Measurements from ENCODE around the gene CD300LG.
"Not testable (repeated sequence)": the region's sequence is repeated elsewhere in the genome, so short reads cannot be mapped to it uniquely, and the experiment has no call there.

The CD300LG gene

DNA sequence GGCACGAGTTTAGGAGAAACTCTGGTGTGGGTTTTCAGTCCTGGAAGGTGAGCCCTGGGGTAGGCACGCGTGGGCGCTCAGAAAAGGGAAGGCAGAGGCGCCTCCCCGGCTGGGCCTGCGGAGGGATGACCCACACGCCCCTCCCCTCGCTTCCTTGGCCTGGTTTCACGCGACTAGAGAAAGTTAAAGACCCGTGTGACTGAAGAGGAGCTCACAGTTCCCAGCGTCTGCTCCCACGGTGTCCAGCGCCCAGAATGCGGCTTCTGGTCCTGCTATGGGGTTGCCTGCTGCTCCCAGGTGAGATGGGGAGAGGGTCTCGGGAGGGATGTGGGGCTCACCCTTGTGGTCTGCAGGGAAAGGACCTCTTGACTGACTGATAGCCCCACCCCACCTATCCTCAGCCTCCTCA lies at the start of gene CD300LG:
Gene CD300LG (plus strand): TSS at position 214 of the 409 bp plus-strand sequence. CDS start 41 bp downstream, at position 255.
- DNase-seq (ENCODE audit: low read depth in 2 of 2, low spot score in 1 of 2), result no peak

- DNase-seq (ENCODE audit: low read depth in 2 of 2, low spot score in 1 of 2), result not testable (repeated sequence)
Measured at GRCh38 chr17:43798024-43798423, 49.0 kb upstream of the CD300LG start.

DNA sequence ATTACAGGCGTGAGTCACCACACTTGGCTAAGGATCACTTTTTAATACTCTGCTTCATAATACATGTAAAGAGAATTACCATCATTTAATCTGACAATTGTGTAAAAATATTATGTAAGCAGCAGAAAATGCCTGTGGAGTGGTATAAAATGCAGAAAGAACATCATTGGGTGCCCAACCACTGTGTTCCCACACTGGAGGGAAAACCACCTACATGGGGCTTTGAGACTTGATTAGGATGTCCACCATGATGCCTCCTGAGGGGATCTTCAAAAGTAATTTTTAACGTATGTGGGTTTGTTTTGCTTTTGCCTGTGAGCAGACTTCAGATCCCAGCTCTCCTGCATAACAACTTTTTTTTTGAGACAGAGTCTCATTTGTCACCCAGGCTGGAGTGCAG lies 47.9 kb upstream of the CD300LG start:
- DNase-seq (ENCODE audit: low read depth in 2 of 2, low spot score in 1 of 2), result no peak

GRCh38 chr17:43800736-43801135 lies 46.2 kb upstream of the CD300LG start:
- no peak for DNase-seq (ENCODE audit: low read depth in 2 of 2, low spot score in 1 of 2)

- DNase-seq (ENCODE audit: low read depth in 2 of 2, low spot score in 1 of 2), result no peak
Measured at GRCh38 chr17:43801844-43802243, 45.1 kb upstream of the CD300LG start.

DNA sequence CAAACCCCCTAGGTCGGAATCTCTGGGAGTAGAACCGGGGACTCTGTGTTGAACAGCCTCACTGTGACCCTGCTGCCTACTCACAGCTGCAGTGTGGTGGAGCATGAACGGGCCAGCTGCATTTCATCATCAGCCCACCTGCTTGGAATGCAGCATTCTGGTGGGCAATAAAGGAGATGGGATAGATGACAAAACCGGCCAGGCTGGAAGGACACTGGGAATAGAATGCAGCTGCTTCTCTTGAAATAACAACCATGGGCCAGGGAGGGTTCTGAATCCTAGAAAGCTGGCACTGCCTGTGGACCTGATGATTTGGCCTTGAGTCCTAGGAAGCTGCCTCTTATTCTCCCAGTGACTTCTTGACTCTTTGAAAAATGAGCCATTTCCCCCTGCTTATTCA lies 43.2 kb upstream of the CD300LG start:
- no peak for DNase-seq (ENCODE audit: low read depth in 2 of 2, low spot score in 1 of 2)

DNA sequence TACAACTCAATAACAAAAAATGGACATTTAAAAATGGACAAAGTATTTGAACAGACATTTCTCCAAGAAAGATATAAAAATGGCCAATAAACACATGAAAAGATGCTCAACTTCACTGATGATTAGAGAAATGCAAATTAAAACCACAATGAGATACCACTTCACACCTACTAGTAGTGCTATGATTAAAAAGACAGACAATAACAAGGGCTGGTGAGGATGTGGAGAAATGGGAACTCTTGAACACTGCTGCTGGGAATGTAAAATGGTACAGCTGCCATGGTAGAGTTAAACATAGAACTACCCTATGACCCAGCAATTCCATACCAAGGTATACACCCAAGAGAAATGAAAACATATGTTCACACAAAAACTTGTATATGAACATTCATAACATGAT lies 41.9 kb upstream of the CD300LG start:
- DNase-seq (ENCODE audit: low read depth in 2 of 2, low spot score in 1 of 2), result no peak

DNA sequence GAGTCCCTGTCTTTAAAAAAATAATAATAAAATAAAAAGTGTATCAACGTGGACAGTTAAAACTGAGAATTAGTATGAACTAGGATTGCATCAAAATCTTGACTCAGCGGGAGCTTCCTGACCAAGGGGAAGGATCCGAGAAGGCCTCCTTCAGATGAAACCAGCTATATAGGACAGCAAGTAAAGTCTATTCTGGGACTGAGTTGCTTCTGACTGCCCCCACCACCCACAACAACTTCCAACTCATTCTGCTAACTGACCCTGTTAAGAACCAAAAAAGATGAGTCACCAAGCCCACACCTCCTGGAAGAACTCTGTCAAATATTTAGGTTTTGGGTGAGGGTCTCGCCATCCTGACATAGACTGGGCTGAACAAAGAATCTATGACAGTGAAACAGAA lies 38.9 kb upstream of the CD300LG start:
- DNase-seq (ENCODE audit: low read depth in 2 of 2, low spot score in 1 of 2), result no peak

GRCh38 chr17:43809121-43809520 lies 37.9 kb upstream of the CD300LG start:
- DNase-seq (ENCODE audit: low read depth in 2 of 2, low spot score in 1 of 2), result no peak

GRCh38 chr17:43810226-43810715 lies 36.7 kb upstream of the CD300LG start:
- no peak for DNase-seq (ENCODE audit: low read depth in 2 of 2, low spot score in 1 of 2)

DNA sequence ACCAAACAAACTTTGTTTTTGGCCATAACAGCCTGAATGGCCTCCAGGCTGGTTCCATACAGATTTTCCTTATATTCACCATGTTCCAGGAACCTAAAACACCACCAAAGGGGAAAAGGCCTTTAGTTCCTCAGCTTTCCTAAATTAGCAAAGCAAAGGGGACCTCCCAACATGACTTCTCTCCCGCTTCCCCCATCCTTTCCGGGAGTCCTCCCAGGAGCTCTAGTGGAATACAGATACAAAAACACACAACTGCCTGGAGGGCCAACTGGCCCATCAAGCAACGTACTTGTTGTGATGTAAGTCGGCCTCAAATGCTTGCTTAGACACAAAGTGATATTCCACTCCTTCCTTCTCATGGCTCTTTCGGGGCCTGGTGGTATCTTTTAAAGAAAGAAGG lies 36.2 kb upstream of the CD300LG start:
- no peak for DNase-seq (ENCODE audit: low read depth in 2 of 2, low spot score in 1 of 2)

DNA sequence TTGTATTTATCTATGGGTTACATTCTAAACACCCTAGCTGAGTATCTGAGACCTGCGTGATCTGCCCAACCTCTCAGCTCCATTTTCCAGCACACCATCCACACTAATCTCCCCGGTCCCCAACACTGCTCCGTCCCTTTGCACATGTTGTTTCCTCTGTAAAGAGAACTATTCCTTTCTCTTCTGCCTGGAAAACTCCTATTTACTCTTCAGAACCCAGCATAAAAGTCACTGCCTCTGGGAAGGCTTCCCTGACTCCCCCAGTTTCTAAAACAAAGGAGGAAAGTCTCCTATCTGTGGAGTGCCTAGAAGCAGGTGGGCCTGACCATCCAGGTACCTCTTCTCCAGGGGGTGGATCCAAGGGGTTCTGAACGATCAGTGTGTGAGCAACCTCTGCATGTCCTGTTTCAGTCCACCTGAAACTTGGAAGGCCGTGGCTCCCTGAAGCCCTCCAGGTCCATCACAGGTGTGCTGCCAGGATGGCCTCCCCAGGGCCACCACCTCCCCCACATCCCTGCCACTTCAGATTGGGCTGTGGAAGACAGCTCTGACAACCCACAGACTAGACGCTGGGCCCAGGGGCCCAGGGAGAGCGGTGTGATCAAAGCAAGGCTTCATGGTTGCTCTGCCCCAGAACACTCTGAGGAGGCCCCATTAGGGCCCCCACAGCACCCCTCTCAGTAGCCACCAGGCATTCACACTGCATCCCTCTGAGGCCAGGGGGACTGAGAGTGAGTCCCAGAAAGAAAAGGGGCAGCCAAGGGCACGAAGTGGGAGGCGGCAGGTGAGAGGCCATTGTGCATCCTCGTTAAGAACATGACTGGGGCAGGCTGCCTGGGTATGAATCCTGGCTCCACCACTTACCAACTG lies 34.3 kb upstream of the CD300LG start:
- DNase-seq (ENCODE audit: low read depth in 2 of 2, low spot score in 1 of 2), result no peak

- DNase-seq (ENCODE audit: low read depth in 2 of 2, low spot score in 1 of 2), result no peak
Measured at GRCh38 chr17:43813386-43813785, 33.6 kb upstream of the CD300LG start.

- DNase-seq (ENCODE audit: low read depth in 2 of 2, low spot score in 1 of 2), result no peak
Measured at GRCh38 chr17:43814026-43814425, 33.0 kb upstream of the CD300LG start.

DNA sequence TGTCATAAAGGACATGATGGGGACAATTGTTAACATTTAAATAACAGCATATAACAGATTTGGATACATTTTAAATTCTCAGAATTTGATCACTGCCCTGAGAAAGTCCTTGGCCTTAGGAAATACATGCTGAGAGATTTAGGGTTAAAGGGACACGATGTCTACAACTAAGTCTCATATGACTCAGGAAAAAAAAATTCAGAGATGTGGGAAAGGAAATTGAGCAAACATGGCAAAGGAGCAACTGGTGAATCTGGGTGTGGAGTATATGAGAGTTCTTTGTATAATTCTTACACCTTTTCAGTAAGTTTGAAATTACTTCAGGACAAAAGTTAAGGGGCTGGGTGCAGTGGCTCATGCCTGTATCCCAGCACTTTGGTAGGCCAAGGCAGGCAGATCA lies 32.3 kb upstream of the CD300LG start:
- no peak for DNase-seq (ENCODE audit: low read depth in 2 of 2, low spot score in 1 of 2)

GRCh38 chr17:43816336-43817320 lies 30.3 kb upstream of the CD300LG start:
- no peak for DNase-seq (ENCODE audit: low read depth in 2 of 2, low spot score in 1 of 2)

DNA sequence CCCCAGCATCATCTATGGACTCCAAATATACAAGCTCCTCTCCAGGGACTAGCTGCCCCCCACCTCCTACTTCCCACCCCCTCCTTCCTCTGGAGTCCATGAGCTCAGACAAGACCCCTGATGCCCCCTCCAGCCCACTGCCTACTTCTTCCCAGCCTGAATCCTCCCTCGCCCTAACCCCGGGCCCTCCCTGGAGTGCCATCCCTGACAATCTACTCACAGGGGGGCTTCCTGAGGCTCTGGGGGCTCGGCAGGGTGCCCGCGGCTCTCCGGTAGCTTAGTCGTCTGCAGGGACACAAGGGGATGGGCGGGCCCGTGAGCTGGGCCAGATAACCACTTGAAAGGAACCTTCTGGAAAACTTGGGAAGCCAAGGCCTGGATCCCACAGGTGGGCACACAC lies 29.1 kb upstream of the CD300LG start:
- DNase-seq (ENCODE audit: low read depth in 2 of 2, low spot score in 1 of 2), result no peak

GRCh38 chr17:43818966-43819365 lies 28.0 kb upstream of the CD300LG start:
- no peak for DNase-seq (ENCODE audit: low read depth in 2 of 2, low spot score in 1 of 2)

GRCh38 chr17:43820759-43821158 lies 26.2 kb upstream of the CD300LG start:
- DNase-seq (ENCODE audit: low read depth in 2 of 2, low spot score in 1 of 2), result no peak

DNA sequence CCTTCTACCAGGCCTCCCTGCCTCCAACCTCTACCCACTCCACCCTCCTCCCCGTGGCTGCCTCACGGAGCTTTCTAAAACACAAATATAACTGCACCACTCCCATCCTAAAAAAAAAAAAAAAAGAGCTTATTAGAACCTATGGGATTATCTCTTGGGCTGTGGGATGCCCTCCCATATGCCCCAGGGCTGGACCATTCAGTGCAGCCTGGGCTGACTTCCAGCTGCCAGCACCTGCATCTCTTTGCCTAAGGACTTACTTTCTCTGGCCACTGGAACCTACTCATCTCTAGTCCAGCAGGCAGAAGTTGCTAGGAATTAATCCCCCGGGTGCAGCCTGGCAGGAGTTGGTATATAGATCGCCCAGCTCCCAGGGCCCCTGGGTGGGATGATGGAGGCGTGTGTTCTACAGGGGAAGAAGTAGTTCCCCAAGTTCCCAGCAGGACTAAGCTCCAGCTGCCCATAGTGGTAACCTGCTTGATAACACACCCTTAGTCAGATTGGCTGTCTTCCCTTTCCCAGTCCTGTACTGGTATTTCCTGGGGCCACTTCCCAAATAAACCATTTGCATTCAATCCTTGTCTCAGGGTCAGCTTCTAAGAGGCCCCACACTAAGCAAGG lies 24.3 kb upstream of the CD300LG start:
- no peak for DNase-seq (ENCODE audit: low read depth in 2 of 2, low spot score in 1 of 2)

- no peak for DNase-seq (ENCODE audit: low read depth in 2 of 2, low spot score in 1 of 2)
Measured at GRCh38 chr17:43823350-43824084, 23.5 kb upstream of the CD300LG start.

Data from stimulated activated CD8-positive, alpha-beta memory T cell treated with anti-CD3 and anti-CD28 coated beads, Interleukin-4, amount 100 ng/mL, for 1 hour (primary cell).